HG03460 (cell line): ENCODE results near the gene DMAP1.

ENCODE experiments used
- ATAC-seq: cut with Tn5 transposase; IDR thresholded peaks from one replicate; pipeline ENCODE4 v1.9.1; 2021; ENCODE audit not compliant: unreplicated experiment

The DMAP1 gene

GRCh38 chr1:44254392-44254910 lies 41.2 kb downstream of the DMAP1 start:
- no peak for ATAC-seq

GRCh38 chr1:44256762-44257554 lies 43.7 kb downstream of the DMAP1 start:
- no peak for ATAC-seq

GRCh38 chr1:44259090-44259489 lies 45.8 kb downstream of the DMAP1 start:
- no peak for ATAC-seq

GRCh38 chr1:44260792-44261170 lies 47.5 kb downstream of the DMAP1 start:
- ATAC-seq = no peak

DNA sequence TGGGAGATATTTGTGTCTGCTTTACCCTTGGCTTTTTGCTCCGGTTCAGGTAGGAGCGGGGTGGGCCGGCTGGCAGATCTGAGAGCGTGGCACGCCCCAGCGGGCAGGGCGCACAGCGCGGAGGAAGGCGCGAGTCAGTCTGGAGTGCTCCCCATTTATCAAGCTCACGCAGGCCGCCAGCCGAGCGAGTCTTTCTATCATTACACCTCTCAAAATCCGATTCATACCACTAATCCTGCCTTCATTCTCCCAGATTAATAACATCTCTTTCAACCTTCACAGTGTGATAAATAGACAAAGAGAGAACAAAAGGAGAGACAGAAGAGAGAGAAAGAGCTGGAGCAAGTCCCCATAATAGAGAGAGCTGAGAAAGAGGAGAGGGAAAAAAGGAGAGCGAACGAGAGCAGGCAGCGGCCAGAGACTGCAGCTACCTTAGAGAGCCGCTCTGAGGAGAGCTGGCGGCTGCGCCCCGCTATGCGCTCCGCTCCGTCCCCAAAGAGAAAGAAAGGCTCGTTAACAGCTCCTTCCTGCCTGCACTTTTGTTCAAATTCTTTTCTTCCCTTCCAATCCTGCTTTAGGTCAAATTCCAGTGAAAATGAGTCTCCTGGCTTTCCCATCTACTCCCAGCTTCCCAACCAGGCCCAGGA lies 48.0 kb downstream of the DMAP1 start:
- ATAC-seq = no peak

- no peak for ATAC-seq
Observed at GRCh38 chr1:44261962-44262361, 48.7 kb downstream of the DMAP1 start.

DNA sequence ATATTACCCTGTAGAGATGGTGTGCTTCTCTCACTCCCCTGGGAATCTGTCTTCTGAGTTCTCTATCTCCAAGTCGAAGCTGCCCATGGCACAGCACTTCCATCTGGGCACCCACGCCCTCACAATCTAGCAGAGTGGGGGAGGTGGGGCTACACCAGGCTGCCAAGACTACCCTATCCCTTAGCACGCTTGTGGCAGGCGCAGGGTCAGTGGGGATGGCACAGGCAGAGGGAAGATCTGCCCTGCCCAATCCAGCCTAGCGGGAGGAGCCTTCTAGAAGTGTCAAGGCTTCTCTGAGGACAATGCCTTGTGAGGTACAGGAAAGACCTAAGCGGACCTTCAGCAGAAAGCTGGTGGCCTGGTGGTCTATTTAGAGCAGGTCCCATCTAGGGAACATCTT lies 49.1 kb downstream of the DMAP1 start:
- ATAC-seq = no peak

DNA sequence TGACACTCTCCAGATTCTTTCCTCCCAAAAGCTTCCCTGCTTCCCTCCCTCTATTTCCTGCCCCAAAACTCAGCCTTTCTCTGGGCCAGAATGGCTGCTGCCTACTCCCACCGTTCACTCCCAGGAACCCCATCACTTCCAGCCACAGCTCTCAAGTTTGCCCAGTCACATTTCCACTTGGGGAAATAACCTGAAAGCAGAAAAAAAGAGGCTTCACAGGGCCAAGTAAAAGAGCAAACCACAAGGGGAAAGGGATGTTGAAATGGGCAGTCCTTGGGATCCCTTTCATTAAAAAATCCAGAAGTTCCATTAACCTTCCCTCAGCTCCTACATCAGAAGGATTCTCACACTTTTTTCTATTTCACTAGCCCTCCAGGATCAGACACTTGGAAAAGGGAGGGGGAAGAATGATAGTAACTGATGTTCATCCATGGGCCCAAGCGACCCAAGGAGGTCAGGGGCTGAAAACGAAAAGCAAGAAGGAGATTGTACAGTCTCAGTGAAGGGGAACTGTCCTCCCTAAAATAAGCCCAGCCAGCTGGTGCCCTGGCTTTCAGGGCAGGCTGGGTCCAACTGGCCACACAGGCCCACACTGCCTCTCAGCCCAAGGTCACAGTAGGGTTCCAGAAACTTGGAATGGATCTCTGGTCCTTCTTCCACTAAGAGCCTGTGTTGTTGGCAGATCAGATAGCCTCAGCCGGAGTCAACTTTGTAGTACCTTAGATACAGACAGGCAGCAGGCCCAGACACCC lies 49.7 kb downstream of the DMAP1 start:
- ATAC-seq = no peak

DNA sequence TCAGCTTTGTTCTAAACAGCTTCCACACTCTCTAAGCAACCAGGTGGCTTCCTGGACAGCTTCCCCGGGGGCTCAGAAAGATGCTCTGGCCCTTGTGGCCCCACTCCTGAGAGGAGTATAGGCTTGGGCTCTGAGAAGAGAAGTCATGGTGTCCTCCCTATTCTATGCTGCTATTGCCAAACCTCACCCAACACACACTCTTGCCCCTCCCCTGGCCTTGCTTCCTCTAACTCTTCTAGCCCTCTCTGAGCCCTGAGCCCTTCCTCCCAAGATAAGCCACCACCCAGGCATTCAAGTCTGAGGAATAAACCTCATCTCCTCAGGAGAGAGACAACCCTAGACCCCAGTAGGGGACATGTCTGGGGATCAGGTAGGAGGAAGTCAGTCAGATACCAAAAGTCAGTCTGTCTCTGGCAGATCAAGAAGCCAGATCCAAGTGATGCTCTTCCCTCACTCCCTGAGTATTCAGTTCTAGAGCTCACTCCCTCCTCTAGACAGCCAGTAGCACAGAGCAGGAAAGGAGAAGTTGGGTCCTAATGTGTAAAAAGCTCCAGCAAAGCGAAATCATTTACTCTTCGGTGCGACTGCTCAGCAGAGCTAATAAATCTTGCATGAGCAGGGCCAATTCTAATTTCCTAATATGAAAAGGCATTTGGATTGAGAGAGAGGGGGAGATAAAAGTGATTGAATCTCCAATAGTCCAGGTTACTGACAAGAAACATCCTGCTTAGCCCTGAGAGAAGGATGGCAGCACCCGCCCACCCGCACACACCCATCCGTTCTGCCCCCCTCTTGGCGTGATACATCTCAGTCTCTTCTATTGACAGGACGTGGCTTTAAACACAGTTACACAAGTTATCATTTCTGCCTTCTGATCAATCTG lies 50.5 kb downstream of the DMAP1 start:
- no peak for ATAC-seq

- ATAC-seq = no peak
Observed at GRCh38 chr1:44264451-44264771, 51.1 kb downstream of the DMAP1 start.

GRCh38 chr1:44265656-44266358 lies 52.5 kb downstream of the DMAP1 start:
- ATAC-seq = no peak

DNA sequence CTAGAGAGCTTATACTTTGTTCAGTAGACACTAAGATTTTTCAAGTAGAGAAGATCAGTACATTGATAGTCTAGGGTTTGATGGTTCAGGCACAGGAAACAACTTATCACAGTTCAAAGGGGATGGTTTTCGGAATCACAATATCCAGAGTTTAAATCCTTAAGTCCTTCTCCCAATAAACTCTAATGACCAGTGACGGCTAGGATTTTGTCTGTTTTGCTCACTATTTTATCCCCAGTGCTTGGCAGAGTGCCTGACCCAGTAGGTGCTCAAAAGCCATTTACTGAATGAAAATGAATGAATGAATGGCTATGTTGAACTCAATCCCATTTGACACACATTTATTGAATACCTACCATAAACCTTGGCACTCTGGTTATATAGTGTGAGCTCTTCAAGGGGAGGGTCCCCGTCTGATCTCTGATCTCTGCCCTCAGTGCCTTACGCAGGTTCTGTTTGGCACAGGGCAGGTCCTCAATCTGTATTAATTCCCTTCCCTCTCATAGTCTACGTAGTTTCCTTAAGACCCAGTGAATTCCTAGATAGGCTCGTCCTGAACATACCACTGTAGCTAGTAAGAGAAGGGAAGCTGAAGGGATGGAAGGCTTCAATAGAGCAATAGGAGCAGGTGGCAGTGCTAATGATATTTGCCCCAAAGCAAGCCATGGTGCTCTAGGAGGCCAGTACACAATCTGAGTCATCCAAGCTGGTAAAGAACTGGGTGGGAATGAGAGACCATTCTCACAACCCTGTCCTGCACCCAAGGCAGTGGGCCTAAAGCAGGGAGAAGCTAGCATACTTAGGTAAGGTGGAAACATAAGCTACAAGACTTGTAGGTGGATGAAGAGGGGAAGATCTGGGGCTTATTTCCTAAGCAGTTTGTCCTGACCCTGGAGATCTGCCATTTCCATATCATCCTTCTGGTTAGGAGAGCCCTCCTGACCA lies 53.4 kb downstream of the DMAP1 start:
- ATAC-seq = no peak

DNA sequence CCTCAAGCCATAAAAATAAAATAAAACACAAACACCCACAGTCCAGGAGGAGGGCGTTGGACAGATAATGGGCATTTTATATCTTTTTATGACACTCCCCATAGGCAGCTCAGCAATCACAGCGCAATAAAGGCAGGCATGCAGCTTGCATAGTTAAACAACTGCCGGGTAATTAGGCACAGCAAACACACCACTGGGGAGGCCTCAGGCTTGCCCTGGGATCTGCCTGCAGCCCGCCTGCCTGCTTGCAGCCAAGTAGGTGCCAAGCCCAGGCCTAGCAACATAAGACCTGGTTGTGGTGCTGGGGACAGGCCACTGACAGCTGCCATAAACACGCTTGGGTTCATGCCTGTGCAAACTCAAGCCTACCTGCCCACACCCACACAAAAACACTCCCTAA lies 54.2 kb downstream of the DMAP1 start:
- ATAC-seq = no peak

- no peak for ATAC-seq
Observed at GRCh38 chr1:44268054-44268453, 54.8 kb downstream of the DMAP1 start.
